ENCODE results near the gene C6orf47. TPM values are rescaled to one million over a fixed set of nuclear protein-coding genes. Genes with fewer than 3 reads are reported as not detected.

C6orf47 gene
- total RNA-seq, 1 donor from 2014 or later: 14.1 TPM

GRCh38 chr6:31636698-31637596, 23.6 kb downstream of the C6orf47 start:
- DNase-seq: no peak

GRCh38 chr6:31634969-31635575, 25.5 kb downstream of the C6orf47 start:
- DNase-seq: no peak

GRCh38 chr6:31634131-31634530, 26.4 kb downstream of the C6orf47 start:
- DNase-seq: no peak

DNA sequence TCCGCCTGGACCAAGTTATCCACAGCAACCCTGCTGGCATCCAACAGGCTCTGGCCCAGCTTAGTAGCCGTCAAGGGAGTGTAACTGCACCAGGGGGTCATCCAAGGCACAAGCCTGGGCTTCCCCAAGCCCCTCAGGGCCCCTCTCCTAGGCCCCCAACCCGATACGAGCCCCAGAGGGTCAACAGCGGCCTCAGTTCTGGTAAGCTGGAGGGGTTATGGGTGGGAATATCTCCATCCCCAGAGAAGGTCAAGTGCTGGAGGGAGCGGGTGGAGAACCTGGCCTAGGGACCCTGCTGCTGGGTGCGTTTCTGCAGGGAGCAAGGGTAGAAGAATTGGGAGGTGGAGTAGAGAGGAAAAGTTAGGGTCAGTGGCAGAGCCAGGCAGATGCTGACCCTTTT, 27.1 kb downstream of the C6orf47 start:
- DNase-seq: no peak

DNA sequence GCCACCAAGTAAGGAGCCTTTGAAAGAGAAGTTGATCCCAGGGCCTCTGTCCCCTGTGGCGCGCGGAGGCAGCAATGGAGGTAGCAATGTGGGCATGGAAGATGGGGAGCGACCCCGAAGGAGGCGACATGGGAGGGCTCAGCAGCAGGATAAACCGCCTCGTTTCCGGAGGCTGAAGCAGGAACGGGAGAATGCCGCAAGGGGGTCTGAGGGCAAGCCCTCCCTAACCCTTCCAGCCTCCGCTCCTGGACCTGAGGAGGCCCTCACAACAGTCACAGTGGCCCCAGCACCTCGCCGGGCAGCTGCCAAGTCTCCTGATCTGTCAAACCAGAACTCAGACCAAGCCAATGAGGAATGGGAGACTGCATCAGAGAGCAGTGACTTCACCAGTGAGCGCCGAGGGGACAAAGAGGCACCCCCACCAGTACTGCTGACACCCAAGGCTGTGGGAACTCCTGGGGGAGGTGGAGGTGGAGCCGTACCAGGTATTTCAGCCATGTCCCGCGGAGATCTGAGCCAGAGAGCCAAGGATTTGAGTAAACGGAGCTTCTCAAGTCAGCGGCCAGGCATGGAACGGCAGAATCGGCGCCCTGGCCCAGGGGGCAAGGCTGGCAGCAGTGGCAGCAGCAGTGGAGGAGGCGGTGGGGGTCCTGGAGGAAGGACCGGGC, 28.2 kb downstream of the C6orf47 start:
- no peak for DNase-seq

GRCh38 chr6:31631681-31632278, 28.8 kb downstream of the C6orf47 start:
- no peak for DNase-seq

- DNase-seq: no peak
These were observed 29.4 kb downstream of the C6orf47 start for GRCh38 chr6:31631209-31631608.

DNA sequence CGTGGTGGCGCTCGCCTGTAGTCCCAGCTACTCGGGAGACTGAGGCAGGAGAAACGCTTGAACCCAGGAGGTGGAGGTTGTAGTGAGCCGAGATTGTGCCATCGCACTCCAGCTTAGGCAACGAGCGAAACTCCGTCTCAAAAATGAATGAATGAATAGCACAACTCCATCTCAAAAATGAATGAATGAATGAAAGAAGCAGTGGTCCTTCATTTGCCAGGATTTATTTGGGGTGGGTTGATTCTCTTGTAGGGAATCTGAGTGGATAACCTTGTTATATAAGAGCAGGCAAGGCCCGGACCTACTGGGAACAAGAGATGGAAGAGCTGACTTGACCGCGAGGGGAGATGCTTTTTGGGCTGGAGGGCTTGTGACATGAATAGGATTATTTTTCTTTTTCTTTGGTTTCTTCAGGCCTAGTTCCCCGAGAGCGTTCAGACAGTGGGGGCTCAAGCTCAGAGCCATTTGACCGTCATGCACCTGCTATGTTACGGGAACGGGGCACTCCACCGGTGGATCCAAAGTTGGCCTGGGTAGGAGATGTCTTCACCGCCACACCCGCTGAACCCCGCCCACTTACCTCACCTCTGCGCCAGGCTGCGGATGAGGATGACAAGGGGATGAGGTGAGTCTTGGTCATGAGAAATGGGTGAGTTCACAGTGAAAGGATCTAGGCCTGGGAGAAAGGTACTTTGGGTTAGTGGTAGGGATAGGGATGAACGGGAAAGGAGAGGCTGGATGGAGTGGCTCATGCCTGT, 30.2 kb downstream of the C6orf47 start:
- no peak for DNase-seq

- no peak for DNase-seq
These were observed 31.6 kb downstream of the C6orf47 start for GRCh38 chr6:31629014-31629413.

DNA sequence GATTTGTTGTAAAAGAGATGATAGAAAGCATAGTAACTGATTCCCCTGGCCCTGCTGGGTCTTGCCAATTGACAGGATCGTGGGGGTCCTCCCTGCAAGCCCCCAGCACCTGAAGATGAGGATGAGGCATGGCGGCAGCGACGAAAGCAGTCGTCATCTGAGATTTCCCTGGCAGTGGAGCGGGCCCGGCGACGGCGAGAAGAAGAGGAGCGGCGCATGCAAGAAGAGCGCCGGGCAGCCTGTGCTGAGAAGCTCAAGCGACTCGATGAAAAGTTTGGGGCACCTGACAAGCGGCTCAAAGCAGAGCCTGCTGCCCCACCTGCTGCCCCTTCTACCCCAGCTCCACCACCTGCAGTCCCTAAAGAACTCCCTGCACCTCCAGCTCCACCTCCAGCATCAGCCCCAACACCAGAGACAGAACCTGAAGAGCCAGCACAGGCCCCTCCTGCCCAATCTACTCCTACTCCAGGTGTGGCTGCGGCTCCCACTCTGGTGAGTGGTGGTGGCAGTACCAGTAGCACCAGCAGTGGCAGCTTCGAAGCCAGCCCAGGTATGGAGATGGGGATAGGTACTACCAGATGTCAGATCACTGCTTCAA, 32.8 kb downstream of the C6orf47 start:
- DNase-seq: no peak

DNA sequence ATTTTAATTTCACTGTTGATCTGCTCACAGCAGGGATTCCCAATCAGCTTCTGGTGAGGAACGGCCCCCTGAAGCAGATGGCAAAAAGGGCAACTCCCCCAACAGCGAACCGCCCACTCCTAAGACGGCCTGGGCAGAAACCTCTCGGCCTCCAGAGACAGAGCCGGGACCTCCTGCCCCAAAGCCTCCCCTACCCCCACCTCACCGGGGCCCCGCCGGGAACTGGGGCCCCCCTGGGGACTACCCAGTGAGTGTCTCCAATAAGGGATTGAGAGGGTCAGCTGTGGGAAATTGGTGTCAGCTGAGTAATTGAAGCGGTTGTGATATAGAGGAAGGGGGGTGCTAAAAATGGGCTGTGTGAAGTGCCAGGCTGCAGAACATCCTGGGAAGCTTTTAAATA, 33.6 kb downstream of the C6orf47 start:
- no peak for DNase-seq

- DNase-seq: no peak
These were observed 36.5 kb downstream of the C6orf47 start for GRCh38 chr6:31624070-31624469.

- no peak for DNase-seq
These were observed 37.9 kb downstream of the C6orf47 start for GRCh38 chr6:31622684-31623091.

- DNase-seq: no peak
These were observed 38.6 kb downstream of the C6orf47 start for GRCh38 chr6:31621991-31622390.

DNA sequence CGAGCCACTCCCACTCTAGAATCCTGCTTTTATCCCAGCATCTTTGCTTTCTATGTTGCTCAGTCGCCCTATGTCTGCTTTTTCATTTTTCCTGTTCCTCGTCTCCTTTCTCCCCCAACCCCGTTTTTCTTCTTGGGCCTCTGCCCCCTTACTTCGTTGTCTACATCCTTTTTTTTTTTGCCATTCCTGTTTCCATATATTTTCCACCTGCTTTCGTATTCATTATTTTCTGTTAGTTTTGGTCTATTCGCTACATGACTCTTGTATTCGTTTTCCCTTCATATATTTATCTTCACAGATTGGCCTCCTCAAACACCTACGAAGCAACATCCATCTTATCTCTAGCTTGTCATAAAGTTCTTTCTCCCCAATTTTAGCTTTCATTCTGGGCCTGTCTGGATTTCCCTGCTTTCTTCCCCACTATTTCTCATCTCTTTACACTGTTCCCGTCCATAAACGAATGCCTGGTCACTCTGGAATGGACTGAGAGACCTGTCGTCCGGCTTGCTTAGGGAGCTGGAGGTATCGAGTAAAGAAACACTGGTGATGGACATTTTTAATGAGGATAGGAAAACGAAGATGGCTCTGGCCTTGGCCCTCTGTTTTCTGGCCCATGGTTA, 39.1 kb downstream of the C6orf47 start:
- DNase-seq: no peak

DNA sequence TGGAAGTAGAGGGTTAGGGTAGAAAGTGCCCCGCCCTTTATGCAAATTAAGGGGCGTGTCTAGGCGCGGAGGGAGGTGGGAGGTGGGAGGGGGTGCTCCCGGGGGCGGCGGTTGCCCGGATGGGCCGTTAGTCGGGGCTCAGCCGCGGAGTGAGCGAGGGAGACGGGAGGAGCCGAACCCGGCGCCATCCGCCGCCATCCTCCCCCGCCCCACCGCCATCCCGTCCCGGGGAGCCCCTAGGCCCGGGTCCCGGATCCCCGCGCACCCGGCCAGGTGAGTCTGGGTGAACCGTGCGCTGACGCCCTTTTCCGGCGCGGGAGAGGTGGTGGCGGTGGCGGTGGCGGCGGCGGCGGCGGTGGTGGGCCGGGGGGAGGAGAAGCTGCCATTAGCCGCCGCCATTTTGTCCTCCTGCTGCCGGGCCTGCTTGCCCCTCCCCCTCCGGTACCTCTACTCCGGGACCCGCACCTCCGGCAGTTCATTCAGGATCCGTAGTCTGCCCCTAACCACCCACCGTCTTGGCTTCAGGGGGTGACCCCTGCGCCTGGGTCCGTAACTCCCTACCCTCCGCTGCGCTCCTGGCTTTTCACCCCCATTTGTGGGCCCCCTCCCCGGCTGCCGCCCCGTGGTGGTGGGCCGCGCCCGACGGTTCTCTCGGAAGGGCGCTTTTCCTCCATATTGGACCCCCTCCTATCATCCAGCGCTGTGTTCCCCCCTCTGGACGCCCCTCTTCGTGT, 39.8 kb downstream of the C6orf47 start, which contains the start of gene PRRC2A:
TSS of gene PRRC2A (plus strand) at position 130 of the 734 bp plus-strand sequence. CDS start 2,075 bp downstream, outside the sequence.
- DNase-seq: peak; percentile 56

DNA sequence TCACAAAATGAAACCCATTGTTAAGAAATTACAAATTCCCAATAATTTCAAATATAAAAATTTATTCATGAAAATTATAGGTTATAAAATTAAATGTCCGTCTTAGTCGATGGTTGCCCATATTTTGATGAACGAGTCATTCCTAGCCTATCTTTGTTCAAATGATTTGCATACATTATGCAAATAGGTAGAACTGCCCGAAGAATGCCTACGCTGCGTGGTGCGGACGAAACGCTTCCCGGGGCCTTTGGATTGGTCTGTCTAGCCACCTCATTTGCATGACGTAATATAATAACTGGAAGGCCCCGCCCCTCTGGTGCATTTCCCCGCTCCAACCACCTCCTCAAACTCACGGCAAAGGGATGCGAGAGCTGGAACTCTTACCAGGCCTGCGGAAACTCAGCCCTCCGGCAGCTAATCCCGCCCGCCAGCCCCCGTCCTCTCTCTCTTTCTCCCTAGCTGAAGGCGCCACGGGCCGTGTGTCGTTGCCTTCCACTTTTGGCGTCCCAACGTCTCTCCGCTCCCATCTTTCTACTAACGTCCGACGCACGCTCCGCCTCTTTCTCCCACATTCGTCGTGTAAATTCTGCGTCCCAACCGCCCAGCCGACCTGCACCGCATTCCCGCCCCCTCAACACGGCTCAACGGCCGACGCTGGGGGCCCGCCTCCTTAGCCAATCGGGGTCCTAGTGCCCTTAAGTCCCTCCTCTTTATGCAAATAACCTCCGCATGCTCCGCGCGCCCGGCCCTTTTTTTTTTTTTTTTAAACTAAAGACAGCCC, 40.6 kb downstream of the C6orf47 start:
- DNase-seq: peak; percentile 99

DNA sequence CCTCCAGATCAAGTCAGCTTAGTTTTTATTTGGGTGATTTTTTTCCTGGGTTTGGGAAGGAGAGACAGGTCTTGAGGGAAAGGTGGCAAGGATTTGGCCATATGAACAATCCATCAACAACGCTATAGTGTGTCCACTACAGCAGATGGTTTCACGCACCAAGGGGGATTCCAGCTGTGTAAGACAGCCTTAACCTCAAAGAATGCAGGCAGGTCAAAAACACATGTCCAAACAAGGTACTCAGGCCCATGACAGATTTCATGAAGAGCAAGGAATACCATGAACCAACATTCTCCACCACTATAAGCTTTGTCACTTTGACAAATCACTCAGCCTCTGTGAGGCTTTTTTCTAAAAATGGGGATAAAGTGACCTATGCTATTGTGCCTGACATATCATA, 43.6 kb downstream of the C6orf47 start:
- no peak for DNase-seq

GRCh38 chr6:31615748-31616147, 44.8 kb downstream of the C6orf47 start:
- no peak for DNase-seq
